WERI-Rb-1 (cell line): ENCODE measurements around the gene TPM3.
A peak's percentile ranks its signal among the peaks of the same experiment; 100 is the strongest.

Experiments
- DNase-seq: peaks from one replicate; pipeline ENCODE4 v3.0.0-alpha.2; 2020
- H3K27ac ChIP-seq: fragments of 250-450 bp; sonication (Bioruptor Pico); 2 replicates; pipeline ENCODE4 v1.5.1; 2020; ENCODE audit warnings: mild to moderate bottlenecking, moderate library complexity
- H3K27me3 ChIP-seq: fragments of 250-450 bp; sonication (Bioruptor Pico); 2 replicates; pipeline ENCODE4 v1.5.1; 2021; ENCODE audit warnings: mild to moderate bottlenecking, low read depth, moderate library complexity; ENCODE audit not compliant: insufficient read depth, severe bottlenecking
- H3K36me3 ChIP-seq: fragments of 250-450 bp; sonication (Bioruptor Pico); 2 replicates; pipeline ENCODE4 v1.5.1; 2020; ENCODE audit warnings: mild to moderate bottlenecking, moderate library complexity
- H3K4me3 ChIP-seq: 2 replicates; pipeline ENCODE4 v1.5.1; 2011; ENCODE audit warnings: low read depth, mild to moderate bottlenecking, control low read depth, low read length
- H3K9me3 ChIP-seq: fragments of 250-450 bp; sonication (Bioruptor Pico); 2 replicates; pipeline ENCODE4 v1.5.1; 2021; ENCODE audit warnings: mild to moderate bottlenecking, moderate library complexity; ENCODE audit not compliant: severe bottlenecking
- TF ChIP-seq, protein P1 (sequence below): IDR thresholded peaks from 2 replicates; pipeline ENCODE4 v1.5.1; 2011; ENCODE audit warnings: low read depth, mild to moderate bottlenecking, control low read depth, inconsistent platforms, low read length

TPM3 gene

DNA sequence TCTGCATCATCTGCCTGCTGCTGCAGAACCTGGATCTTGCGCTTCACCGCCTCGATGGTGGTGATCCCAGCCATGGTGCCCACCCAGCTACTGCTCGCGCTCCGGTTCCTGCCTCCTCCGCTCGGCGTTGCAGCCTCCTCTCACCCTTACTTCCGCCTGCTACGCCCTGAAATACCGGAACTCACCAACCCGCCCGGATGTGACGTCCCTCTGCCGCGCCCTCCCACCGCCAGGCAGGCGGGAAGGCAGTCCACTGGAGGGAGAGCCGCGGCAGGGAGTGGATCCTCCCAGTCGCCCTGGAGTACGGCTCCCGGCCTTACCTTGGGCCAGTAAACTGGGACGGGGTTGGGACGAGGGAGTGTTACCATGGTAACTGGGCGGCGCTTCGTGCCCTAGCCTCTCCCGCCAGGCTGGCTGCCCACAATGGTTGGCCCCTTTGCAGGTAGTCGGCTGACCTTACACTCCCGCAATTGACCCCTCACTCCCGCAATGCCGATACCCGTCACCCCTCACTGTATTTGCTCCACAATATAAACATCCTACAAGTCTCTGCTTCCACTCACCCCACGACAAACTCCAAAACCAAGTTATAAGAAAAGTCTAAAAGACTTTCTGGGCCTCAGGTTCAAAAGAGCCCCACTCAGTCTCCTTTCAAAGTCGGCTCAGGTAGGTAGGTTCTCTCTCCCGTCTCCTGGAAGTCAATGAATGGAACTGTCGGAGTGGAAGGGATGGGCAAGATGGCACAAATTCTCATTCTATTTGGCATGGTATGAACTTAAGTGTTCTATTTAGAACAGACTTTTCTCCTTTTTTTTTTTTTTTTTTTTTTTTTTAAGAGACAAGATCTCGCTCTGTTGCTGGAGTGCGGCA, 8.6 kb downstream of the TPM3 start:
- Histone ChIP-seq H3K27ac (peak overlapping the region; percentile 81), H3K9me3 (no peaks in the 10 kb centered on the region), H3K27me3 (no peaks in the 10 kb centered on the region), H3K4me3 (peak overlapping the region; percentile 74), H3K36me3 (peaks cover 27% of the 10 kb centered on the region)
- TF ChIP-seq, protein P1, sequence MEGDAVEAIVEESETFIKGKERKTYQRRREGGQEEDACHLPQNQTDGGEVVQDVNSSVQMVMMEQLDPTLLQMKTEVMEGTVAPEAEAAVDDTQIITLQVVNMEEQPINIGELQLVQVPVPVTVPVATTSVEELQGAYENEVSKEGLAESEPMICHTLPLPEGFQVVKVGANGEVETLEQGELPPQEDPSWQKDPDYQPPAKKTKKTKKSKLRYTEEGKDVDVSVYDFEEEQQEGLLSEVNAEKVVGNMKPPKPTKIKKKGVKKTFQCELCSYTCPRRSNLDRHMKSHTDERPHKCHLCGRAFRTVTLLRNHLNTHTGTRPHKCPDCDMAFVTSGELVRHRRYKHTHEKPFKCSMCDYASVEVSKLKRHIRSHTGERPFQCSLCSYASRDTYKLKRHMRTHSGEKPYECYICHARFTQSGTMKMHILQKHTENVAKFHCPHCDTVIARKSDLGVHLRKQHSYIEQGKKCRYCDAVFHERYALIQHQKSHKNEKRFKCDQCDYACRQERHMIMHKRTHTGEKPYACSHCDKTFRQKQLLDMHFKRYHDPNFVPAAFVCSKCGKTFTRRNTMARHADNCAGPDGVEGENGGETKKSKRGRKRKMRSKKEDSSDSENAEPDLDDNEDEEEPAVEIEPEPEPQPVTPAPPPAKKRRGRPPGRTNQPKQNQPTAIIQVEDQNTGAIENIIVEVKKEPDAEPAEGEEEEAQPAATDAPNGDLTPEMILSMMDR, result 0 out of 2 replicates have a peak, but pooled peaks have one; percentile 16
- peak; percentile 100 for DNase-seq

DNA sequence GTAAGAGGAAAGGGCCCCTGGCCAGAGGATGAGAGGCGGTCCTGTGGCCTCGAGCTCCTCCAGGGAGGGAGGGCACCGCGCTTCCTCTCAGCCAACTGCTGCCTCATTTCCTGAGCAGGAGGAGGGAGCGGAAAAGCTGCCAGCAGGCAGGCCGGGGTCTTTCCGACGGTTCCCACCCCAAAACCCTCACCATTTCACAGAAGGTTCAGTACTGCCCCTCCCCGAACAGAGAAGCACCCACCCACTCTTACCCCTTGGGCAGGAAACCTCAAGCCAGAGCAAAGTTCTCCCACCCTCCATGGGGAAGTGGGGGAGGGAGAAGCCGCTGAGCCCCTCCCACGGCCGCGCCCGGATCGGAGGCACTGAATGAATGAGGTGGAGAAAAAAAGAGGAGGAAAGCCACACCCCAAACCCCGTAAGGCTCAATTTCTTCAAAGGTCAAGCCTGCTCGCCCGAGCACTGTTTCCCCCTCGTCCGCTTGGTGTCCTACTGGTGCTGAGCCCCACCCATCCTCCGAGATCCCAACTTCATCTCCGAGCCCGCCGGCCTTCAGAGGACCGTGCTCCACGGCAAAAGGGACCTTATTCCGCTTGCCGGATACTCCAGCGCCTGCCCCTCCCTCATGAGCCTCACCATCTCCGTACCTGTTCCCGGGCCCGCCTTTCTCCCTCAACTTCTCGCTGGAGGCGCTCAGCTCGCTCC, 9.4 kb downstream of the TPM3 start:
- Histone ChIP-seq H3K9me3 (no peaks in the 10 kb centered on the region), H3K27ac (peak overlapping the region; percentile 78), H3K27me3 (no peaks in the 10 kb centered on the region), H3K36me3 (peaks cover 35% of the 10 kb centered on the region), H3K4me3 (peak overlapping the region; percentile 74)
- DNase-seq, result peak; percentile 85
- TF ChIP-seq, protein P1, result peak; percentile 40

DNA sequence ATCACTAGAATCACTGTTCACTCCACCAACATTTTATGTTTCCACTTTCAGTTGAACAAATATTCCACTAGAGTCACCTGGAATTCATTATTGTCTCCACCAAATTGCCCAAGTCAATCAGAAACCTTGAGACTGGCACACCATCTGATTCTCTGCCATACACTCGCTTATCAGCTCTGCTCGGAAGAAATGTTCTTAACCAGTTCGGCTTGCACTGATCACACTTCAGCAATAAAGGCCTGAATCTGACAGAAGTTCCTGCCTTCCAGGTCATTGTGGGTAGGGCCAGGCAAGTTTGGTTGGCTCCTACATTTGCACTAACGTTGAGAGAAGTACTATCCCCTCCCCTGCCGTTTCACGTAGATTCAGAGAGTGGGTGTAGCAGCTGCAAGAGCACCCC, 10.0 kb downstream of the TPM3 start:
- no peak for DNase-seq
- peaks cover 40% of the 10 kb centered on the region for H3K36me3 ChIP-seq
- no peaks in the 10 kb centered on the region for H3K27me3 ChIP-seq
- H3K9me3 ChIP-seq, result no peaks in the 10 kb centered on the region
- peak overlapping the region; percentile 78 for H3K27ac ChIP-seq
- TF ChIP-seq, protein P1, result no peak
- H3K4me3 ChIP-seq, result peak overlapping the region; percentile 74

DNA sequence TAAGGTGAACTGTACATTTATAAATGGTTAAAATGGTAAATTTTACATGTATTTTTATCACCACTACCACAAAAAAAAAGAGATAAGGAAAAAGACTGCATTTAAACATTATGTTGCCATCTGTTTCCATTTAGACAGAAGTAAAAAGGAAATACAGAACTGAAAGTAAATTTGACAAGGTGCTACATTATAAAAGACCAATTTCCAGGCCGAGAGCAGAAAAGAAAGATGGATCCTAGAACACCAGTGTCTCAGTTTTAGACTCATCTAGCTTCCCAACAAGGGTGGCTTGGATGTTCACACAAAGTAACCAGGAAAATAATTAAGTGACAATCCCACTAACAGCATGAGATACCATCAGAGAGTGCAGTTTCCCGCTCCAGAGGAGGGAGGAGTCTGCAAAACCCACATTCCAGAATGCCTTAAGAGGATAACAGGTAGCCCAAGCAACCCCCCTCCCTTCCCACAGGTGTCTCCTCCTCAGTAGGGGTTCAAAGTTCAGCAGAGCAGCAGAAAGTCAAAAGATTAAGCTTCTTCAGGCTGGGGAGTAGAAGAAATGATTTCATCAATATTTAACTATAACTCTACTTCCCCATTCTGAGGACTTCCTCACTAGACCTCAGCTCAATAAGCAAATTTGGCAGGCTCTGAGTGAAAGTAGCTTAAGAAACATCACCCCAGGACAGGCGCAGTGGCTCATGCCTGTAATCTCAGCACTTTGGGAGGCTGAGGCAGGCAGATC, 11.8 kb downstream of the TPM3 start:
- no peaks in the 10 kb centered on the region for H3K27me3 ChIP-seq
- no peaks in the 10 kb centered on the region for H3K9me3 ChIP-seq
- H3K27ac ChIP-seq, result no peak overlapping the region
- peaks cover 57% of the 10 kb centered on the region for H3K36me3 ChIP-seq
- no peak for DNase-seq
- TF ChIP-seq, protein P1, result no peak
- no peak overlapping the region for H3K4me3 ChIP-seq

DNA sequence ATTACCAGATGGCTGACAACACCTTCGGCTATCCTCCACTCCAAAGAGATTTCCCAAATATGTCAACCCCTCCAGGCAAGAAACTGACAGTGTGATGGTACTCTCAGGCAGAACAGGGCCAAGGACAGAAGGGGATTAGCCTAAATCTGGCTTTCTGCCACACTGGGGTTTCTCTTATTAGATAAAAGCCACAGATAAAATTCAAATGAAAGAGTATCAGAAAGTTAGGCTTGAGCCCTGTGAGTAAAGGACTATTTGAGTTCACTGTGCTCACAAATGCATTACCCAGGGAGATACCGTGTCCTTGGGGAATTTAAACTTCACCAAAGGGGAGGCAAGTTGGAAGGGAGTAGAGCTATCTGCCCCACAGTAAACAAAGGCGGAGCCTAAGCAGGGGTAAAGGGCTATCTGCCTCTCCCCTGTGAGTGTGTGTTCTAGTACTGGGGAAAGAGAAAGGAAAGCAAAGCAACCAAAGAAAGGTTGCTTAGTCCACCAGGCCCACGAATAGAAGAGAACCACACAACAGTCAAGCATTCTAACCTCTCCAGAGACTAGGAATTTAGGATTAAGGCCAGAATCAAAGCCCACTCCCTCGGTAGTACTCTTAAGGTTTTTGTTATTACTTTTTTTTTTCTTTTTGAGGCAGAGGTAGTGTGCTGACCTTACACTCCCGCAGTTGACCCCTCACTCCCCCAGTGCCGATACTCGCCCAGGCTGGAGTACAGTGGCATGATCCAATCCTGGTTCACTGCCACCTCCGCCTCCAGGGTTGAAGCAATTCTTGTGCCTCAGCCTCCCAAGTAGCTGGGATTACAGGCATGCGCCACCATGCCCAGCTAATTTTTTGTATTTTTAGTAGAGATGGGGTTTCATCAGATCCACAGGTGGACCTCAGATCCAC, 12.7 kb downstream of the TPM3 start:
- Histone ChIP-seq H3K36me3 (peaks cover 64% of the 10 kb centered on the region), H3K4me3 (no peak overlapping the region), H3K27ac (peak overlapping the region; percentile 9), H3K27me3 (no peaks in the 10 kb centered on the region), H3K9me3 (no peaks in the 10 kb centered on the region)
- peak; percentile 64 for DNase-seq
- TF ChIP-seq, protein P1, result no peak
